ENCODE data around the gene CFAP161.

The CFAP161 gene

DNA sequence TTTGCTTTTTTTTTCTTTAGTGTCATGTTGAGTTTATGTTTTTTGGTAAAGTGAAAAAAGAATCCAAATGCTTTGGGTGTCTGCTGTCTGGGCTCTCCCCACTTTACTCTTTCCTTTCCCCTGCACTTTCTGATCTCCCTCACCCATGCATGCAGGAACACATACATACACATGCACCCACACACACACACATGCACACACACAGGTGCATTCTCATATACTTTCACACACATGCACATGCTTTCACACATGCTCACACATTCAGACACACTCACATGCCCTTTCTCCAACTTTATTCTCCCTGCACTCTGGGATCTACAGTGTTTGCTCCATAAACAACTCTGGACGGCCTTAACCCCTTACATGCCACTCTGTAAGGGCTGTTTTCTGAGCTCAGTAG lies 46.4 kb upstream of the CFAP161 start:
- no peak for TF ChIP-seq POLR2AphosphoS5 (IDR thresholded peaks at IDR 0.05; ENCODE audit: low read depth, low read length)
- TF ChIP-seq TAF1 (IDR thresholded peaks at IDR 0.05; ENCODE audit: borderline replicate concordance, insufficient read depth, low read length): no peak
- TF ChIP-seq FOXP2 (optimal IDR thresholded peaks at IDR 0.05; ENCODE audit: borderline replicate concordance, extremely low read depth, extremely low read length, insufficient read depth): no peak
- TF ChIP-seq, protein P1, sequence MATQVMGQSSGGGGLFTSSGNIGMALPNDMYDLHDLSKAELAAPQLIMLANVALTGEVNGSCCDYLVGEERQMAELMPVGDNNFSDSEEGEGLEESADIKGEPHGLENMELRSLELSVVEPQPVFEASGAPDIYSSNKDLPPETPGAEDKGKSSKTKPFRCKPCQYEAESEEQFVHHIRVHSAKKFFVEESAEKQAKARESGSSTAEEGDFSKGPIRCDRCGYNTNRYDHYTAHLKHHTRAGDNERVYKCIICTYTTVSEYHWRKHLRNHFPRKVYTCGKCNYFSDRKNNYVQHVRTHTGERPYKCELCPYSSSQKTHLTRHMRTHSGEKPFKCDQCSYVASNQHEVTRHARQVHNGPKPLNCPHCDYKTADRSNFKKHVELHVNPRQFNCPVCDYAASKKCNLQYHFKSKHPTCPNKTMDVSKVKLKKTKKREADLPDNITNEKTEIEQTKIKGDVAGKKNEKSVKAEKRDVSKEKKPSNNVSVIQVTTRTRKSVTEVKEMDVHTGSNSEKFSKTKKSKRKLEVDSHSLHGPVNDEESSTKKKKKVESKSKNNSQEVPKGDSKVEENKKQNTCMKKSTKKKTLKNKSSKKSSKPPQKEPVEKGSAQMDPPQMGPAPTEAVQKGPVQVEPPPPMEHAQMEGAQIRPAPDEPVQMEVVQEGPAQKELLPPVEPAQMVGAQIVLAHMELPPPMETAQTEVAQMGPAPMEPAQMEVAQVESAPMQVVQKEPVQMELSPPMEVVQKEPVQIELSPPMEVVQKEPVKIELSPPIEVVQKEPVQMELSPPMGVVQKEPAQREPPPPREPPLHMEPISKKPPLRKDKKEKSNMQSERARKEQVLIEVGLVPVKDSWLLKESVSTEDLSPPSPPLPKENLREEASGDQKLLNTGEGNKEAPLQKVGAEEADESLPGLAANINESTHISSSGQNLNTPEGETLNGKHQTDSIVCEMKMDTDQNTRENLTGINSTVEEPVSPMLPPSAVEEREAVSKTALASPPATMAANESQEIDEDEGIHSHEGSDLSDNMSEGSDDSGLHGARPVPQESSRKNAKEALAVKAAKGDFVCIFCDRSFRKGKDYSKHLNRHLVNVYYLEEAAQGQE (IDR thresholded peaks at IDR 0.05; ENCODE audit: insufficient read depth in 1 of 2, low read depth in 2 of 2, low read length in 2 of 2): no peak
- TF ChIP-seq SIN3A (IDR thresholded peaks at IDR 0.05; ENCODE audit: borderline replicate concordance, insufficient read depth, low read length): no peak

DNA sequence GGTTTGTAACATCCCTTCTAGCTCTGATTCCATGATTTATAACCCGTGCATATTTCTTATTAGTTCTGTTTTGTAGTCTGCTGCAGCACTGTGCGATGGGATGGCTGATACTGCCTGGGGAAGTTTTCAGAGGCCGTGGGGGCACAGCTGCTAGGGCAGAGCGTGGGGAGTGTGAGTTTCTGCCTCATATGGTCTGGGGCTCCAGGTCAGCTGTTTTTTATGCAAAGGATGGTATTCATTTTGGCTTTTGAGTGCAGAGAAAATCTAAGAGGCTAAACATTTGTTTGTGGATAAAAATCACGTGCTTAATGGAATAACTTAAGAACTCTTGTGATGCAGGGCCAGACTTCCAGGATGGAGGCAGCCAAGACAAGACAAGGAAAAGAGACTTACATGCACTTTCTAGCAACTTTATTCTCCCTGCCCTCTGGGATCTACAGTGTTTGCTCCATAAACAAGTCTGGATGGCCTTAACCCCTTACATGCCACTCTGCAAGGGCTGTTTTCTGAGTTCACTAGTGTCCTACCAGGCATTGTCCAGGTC lies 45.5 kb upstream of the CFAP161 start:
- TF ChIP-seq TAF1 (IDR thresholded peaks at IDR 0.05; ENCODE audit: borderline replicate concordance, insufficient read depth, low read length): no peak
- no peak for TF ChIP-seq POLR2AphosphoS5 (IDR thresholded peaks at IDR 0.05; ENCODE audit: low read depth, low read length)
- TF ChIP-seq SIN3A (IDR thresholded peaks at IDR 0.05; ENCODE audit: borderline replicate concordance, insufficient read depth, low read length): no peak
- TF ChIP-seq, protein P1 (IDR thresholded peaks at IDR 0.05; ENCODE audit: insufficient read depth in 1 of 2, low read depth in 2 of 2, low read length in 2 of 2): no peak
- no peak for TF ChIP-seq FOXP2 (optimal IDR thresholded peaks at IDR 0.05; ENCODE audit: borderline replicate concordance, extremely low read depth, extremely low read length, insufficient read depth)

DNA sequence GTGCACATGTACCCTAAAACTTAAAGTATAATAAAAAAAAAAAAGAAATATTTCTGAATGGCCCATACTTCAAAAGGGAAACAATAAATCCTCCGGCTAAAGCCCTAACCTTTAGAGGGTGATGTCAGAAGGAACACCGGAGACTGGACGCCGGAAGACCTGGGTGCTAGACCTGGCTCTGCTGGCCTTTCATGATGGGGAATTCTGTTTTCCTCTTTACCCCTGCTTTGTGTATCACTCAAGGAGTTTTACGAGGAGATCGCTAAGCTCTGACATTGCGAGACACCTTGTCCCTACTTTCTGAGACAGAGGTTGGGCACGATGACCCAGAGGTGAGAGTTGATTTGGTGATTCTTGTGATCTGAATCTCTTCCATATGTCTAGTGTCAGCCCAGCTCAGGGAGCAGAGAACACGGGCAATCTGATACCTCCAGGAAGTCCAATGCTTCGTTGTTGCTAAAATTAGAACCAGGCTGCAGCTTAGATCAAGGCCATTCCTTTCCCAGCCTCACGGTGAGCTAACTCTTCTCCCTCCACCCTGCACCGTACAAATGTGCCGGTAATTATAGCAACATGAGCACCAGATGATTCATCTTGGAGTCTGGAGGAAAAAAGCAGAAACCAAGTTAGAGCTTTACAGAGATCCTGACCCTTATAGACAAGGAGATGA lies 42.0 kb upstream of the CFAP161 start:
- TF ChIP-seq, protein P1 (IDR thresholded peaks at IDR 0.05; ENCODE audit: insufficient read depth in 1 of 2, low read depth in 2 of 2, low read length in 2 of 2): no peak
- TF ChIP-seq SIN3A (IDR thresholded peaks at IDR 0.05; ENCODE audit: borderline replicate concordance, insufficient read depth, low read length) (no peak), FOXP2 (optimal IDR thresholded peaks at IDR 0.05; ENCODE audit: borderline replicate concordance, extremely low read depth, extremely low read length, insufficient read depth) (peak; percentile 27), POLR2AphosphoS5 (IDR thresholded peaks at IDR 0.05; ENCODE audit: low read depth, low read length) (no peak), TAF1 (IDR thresholded peaks at IDR 0.05; ENCODE audit: borderline replicate concordance, insufficient read depth, low read length) (no peak)

DNA sequence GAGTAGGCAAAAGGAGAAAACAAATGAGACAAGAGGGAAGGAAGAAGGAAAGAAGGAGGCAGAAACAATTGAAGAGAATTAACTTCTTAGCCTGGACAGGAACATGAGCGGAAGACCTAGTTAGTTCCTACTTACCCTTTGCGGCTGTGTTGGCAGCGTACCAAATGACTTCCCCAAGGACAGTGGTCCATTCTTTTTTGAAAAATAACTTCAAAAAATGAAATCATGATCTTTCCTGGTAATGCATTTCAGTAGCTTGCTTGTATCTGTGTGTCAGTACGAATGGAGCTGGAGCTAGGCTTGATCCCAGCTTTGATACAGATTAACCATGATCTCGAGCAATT lies 41.5 kb upstream of the CFAP161 start:
- no peak for TF ChIP-seq POLR2AphosphoS5 (IDR thresholded peaks at IDR 0.05; ENCODE audit: low read depth, low read length)

DNA sequence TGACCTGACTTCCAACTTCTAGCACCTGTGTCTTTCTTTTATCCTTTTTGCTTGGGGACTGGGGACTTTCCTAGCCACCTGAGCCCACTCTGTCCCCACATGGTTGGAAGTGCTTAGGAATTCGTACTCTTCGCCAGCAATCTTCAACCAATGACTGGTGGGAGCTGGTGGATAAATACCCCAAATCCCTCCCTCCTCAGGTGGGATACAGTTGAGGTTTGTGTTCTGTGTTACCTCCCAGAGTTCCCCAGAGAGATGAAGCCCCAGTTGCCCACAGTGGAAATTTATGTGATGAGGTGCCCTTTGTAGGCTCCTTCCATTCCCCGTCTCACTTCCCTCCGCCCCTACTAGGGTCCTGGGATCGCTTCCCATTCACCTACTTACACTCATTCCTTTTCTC lies 40.1 kb upstream of the CFAP161 start:
- TF ChIP-seq FOXP2 (optimal IDR thresholded peaks at IDR 0.05; ENCODE audit: borderline replicate concordance, extremely low read depth, extremely low read length, insufficient read depth) (no peak), TAF1 (IDR thresholded peaks at IDR 0.05; ENCODE audit: borderline replicate concordance, insufficient read depth, low read length) (no peak), SIN3A (IDR thresholded peaks at IDR 0.05; ENCODE audit: borderline replicate concordance, insufficient read depth, low read length) (no peak), POLR2AphosphoS5 (IDR thresholded peaks at IDR 0.05; ENCODE audit: low read depth, low read length) (no peak)
- TF ChIP-seq, protein P1 (IDR thresholded peaks at IDR 0.05; ENCODE audit: insufficient read depth in 1 of 2, low read depth in 2 of 2, low read length in 2 of 2): no peak
